HCT116 (cell line): ENCODE data around the gene FBXL17. TPM values are rescaled to one million over a fixed set of nuclear protein-coding genes. Genes with fewer than 3 reads are reported as not detected.

Experiments used
- ATAC-seq: fragments of 200-7000 bp; cut with Tn5 transposase; 2 replicates; pipeline ENCODE4 v1.9.1; 2020; ENCODE audit warnings: mild to moderate bottlenecking, moderate library complexity
- BruUV-seq: library from RNA; stranded (reverse); fragments of 400-500 nt; replicated peaks from 2 replicates; lab custom pipeline; 2021; lab: Mats Ljungman, UMichigan
- CTCF ChIA-PET: fragments of 300-600 bp; sonication (Branson Sonifier 250); formaldehyde crosslinking; loops from one replicate; lab custom pipeline; 2021; ENCODE audit warnings: antibody characterized with exemption; lab: Charles Lee
- POLR2A ChIA-PET: fragments of 300-600, 350-600 bp; sonication (Branson Sonifier 250); formaldehyde crosslinking; loops from one replicate; lab custom pipeline; 2021; ENCODE audit warnings: antibody characterized with exemption; lab: Charles Lee
- RAD21 ChIA-PET, 2 experiments: fragments of 300-600 bp; sonication (Branson Sonifier 250); formaldehyde crosslinking; loops; one replicate each; lab custom pipeline; 2023; ENCODE audit warnings: low total read pairs in 2 of 2; ENCODE audit not compliant: uncharacterized antibody in 2 of 2, unreplicated experiment in 2 of 2, low non-redundant PET in 1 of 2; lab: Charles Lee
- DNase-seq: peaks from one replicate; pipeline ENCODE4 v3.0.0-alpha.2; 2010; ENCODE audit warnings: low read depth, low spot score
- H2AFZ ChIP-seq: fragments of 200-600 bp; shearing (Covaris generic), sonication (generic); 2 replicates; pipeline ENCODE4 v1.6.1; 2017; ENCODE audit warnings: low read depth, mixed run types, mixed read lengths, antibody characterized with exemption, low read length; ENCODE audit not compliant: poor library complexity, severe bottlenecking
- H3K27ac ChIP-seq: 2 replicates; pipeline ENCODE4 v1.5.1; 2012; ENCODE audit warnings: low read depth, low read length
- H3K27me3 ChIP-seq: fragments of 200-600 bp; sonication (generic); 2 replicates; pipeline ENCODE4 v1.6.1; 2016; ENCODE audit warnings: mixed run types, low read length, mixed read lengths; ENCODE audit not compliant: insufficient read depth
- H3K36me3 ChIP-seq, 2 experiments: fragments of 200-500 bp in 1 of 2; fragments of 200-600 bp in 1 of 2; sonication (Bioruptor generic) in 1 of 2; sonication (generic) in 1 of 2; 2 replicates each; pipeline versions ENCODE4 v1.5.1 to v1.6.1; 2014 to 2016; ENCODE audit warnings: low read length in 2 of 2, inconsistent platforms in 1 of 2, mixed read lengths in 1 of 2, mixed run types in 1 of 2; ENCODE audit not compliant: insufficient read depth in 2 of 2, control insufficient read depth in 1 of 2
- H3K4me1 ChIP-seq, 2 experiments: fragments of 200-600 bp in 1 of 2; sonication (generic) in 1 of 2; 2 replicates each; pipeline versions ENCODE4 v1.5.1 to v1.6.1; 2012 to 2017; ENCODE audit warnings: low read length in 2 of 2, inconsistent platforms in 1 of 2, mild to moderate bottlenecking in 1 of 2, mixed read lengths in 1 of 2, mixed run types in 1 of 2, moderate library complexity in 1 of 2; ENCODE audit not compliant: insufficient read depth in 2 of 2, control insufficient read depth in 1 of 2
- H3K4me2 ChIP-seq: fragments of 200-600 bp; sonication (generic); 2 replicates; pipeline ENCODE4 v1.6.1; 2017; ENCODE audit warnings: mixed run types, low read length, mixed read lengths
- H3K4me3 ChIP-seq, 2 experiments: fragments of 200-600 bp in 1 of 2; sonication (generic) in 1 of 2; replicated peaks in 1 of 2; 2 replicates each; pipeline ENCODE4 v1.5.1; 2011 to 2016; ENCODE audit warnings: low read length in 2 of 2, control low read depth in 1 of 2, low read depth in 1 of 2, mild to moderate bottlenecking in 1 of 2, mixed read lengths in 1 of 2, mixed run types in 1 of 2
- H3K79me2 ChIP-seq: fragments of 200-600 bp; sonication (generic); 2 replicates; pipeline ENCODE4 v1.6.1; 2017; ENCODE audit warnings: mild to moderate bottlenecking, mixed run types, low read length, moderate library complexity, mixed read lengths; ENCODE audit not compliant: insufficient read depth
- H3K9ac ChIP-seq: fragments of 200-600 bp; sonication (generic); 2 replicates; pipeline ENCODE4 v1.6.1; 2016; ENCODE audit warnings: low read length, mixed read lengths
- H3K9me2 ChIP-seq: fragments of 200-600 bp; sonication (generic), shearing (Covaris generic); 2 replicates; pipeline ENCODE4 v1.6.1; 2017; ENCODE audit warnings: mixed run types, mild to moderate bottlenecking, moderate library complexity; ENCODE audit not compliant: insufficient read depth
- H3K9me3 ChIP-seq, 2 experiments: fragments of 200-500 bp in 1 of 2; fragments of 200-600 bp in 1 of 2; sonication (Bioruptor generic) in 1 of 2; sonication (generic) in 1 of 2; 2 replicates each; pipeline ENCODE4 v1.6.1; 2014 to 2017; ENCODE audit warnings: low read length in 2 of 2, mixed read lengths in 2 of 2, inconsistent platforms in 1 of 2, low read depth in 1 of 2, mild to moderate bottlenecking in 1 of 2, mixed run types in 1 of 2, moderate library complexity in 1 of 2; ENCODE audit not compliant: control insufficient read depth in 1 of 2, insufficient read depth in 1 of 2
- H4K20me1 ChIP-seq: fragments of 200-600 bp; sonication (generic), shearing (Covaris generic); 2 replicates; pipeline ENCODE4 v1.6.1; 2017; ENCODE audit warnings: mixed run types, mild to moderate bottlenecking, moderate library complexity; ENCODE audit not compliant: insufficient read depth
- CTCF ChIP-seq, 3 experiments: fragments of 200-600 bp in 1 of 3; sonication (generic) in 1 of 3; IDR thresholded peaks in 2 of 3; conservative IDR thresholded peaks in 1 of 3; 2 replicates each; pipeline ENCODE4 v1.5.1; 2012 to 2017; ENCODE audit warnings: low read depth in 2 of 3, low read length in 2 of 3, antibody characterized with exemption in 1 of 3, borderline replicate concordance in 1 of 3, control low read depth in 1 of 3, mild to moderate bottlenecking in 1 of 3, mixed read lengths in 1 of 3, mixed run types in 1 of 3, moderate library complexity in 1 of 3; ENCODE audit not compliant: insufficient read depth in 1 of 3
- EGR1 ChIP-seq: IDR thresholded peaks from 2 replicates; pipeline ENCODE4 v1.6.1; 2012; ENCODE audit warnings: low read depth
- ELF1 ChIP-seq: IDR thresholded peaks from 2 replicates; pipeline ENCODE4 v1.6.1; 2012; ENCODE audit warnings: low read depth, borderline replicate concordance
- EZH2 ChIP-seq: fragments of 200-600 bp; sonication (generic); IDR thresholded peaks from 2 replicates; pipeline ENCODE4 v1.6.1; 2017; ENCODE audit warnings: antibody characterized with exemption, mixed run types
- EZH2phosphoT487 ChIP-seq: fragments of 200-600 bp; IDR thresholded peaks from 2 replicates; pipeline ENCODE4 v1.6.1; 2018; ENCODE audit warnings: antibody characterized with exemption, borderline replicate concordance
- FOSL1 ChIP-seq: IDR thresholded peaks from 2 replicates; pipeline ENCODE4 v1.6.1; 2012; ENCODE audit warnings: low read depth
- JUND ChIP-seq: IDR thresholded peaks from 2 replicates; pipeline ENCODE4 v1.6.1; 2012
- POLR2A ChIP-seq: IDR thresholded peaks from 2 replicates; pipeline ENCODE4 v1.7.0; 2011; ENCODE audit warnings: borderline replicate concordance; ENCODE audit not compliant: insufficient read depth, insufficient read length; ENCODE audit errors: extremely low read depth
- RAD21 ChIP-seq: IDR thresholded peaks from 2 replicates; pipeline ENCODE4 v1.6.1; 2012; ENCODE audit warnings: low read depth, mild to moderate bottlenecking
- SIN3A ChIP-seq: IDR thresholded peaks from 2 replicates; pipeline ENCODE4 v1.6.1; 2012; ENCODE audit warnings: low read depth
- SP1 ChIP-seq: IDR thresholded peaks from 2 replicates; pipeline ENCODE4 v1.6.1; 2012; ENCODE audit warnings: low read depth
- SRF ChIP-seq: IDR thresholded peaks from 2 replicates; pipeline ENCODE4 v1.6.1; 2012; ENCODE audit warnings: low read depth
- TCF7L2 ChIP-seq: IDR thresholded peaks from 2 replicates; pipeline ENCODE4 v1.7.0; 2011; ENCODE audit warnings: borderline replicate concordance, inconsistent platforms; ENCODE audit not compliant: insufficient read depth, insufficient read length; ENCODE audit errors: extremely low read depth
- YY1 ChIP-seq: IDR thresholded peaks from 2 replicates; pipeline ENCODE4 v1.6.1; 2011; ENCODE audit warnings: low read length, low read depth, moderate library complexity, mild to moderate bottlenecking; ENCODE audit not compliant: insufficient replicate concordance; ENCODE audit errors: extremely low read depth
- ZBTB33 ChIP-seq: IDR thresholded peaks from 2 replicates; pipeline ENCODE4 v1.6.1; 2011; ENCODE audit warnings: mild to moderate bottlenecking, low read length, moderate library complexity; ENCODE audit not compliant: insufficient replicate concordance; ENCODE audit errors: extremely low read depth
- ZFX ChIP-seq: fragments of 450-650 bp; IDR thresholded peaks from 2 replicates; pipeline ENCODE4 v1.6.1; 2017
- ZNF274 ChIP-seq: fragments of 200-500 bp; sonication (Bioruptor generic); IDR thresholded peaks from 2 replicates; pipeline ENCODE4 v1.6.1; 2014; ENCODE audit warnings: mild to moderate bottlenecking, low read depth, low read length, inconsistent platforms
- intact Hi-C: fragments of 100-400 bp; cut with micrococcal nuclease; formaldehyde crosslinking; loops from 2 replicates; pipeline ENCODE4 v1.10.0; 2022
- total RNA-seq: library from RNA; stranded (reverse); gene quantifications from one replicate; pipeline ENCODE4 v1.2.1, GENCODE V29; 2021; ENCODE audit not compliant: unreplicated experiment

Gene FBXL17
- total RNA-seq, 1 experiment from 2014 or later: 9.4 TPM

- Histone ChIP-seq H3K79me2 (no peaks in the 10 kb centered on the region), H4K20me1 (no peaks in the 10 kb centered on the region), H2AFZ (no peak overlapping the region), H3K9me3 (no peaks in the 10 kb centered on the region), H3K9ac (no peak overlapping the region), H3K36me3 (no peaks in the 10 kb centered on the region), H3K4me3 (no peak overlapping the region), H3K9me2 (no peaks in the 10 kb centered on the region), H3K4me1 (no peaks in the 10 kb centered on the region), H3K27me3 (no peaks in the 10 kb centered on the region), H3K27ac (no peak overlapping the region), H3K4me2 (no peak overlapping the region)
- ATAC-seq (no peak), DNase-seq (no peak)
- POLR2A ChIA-PET: no interaction called here
- CTCF ChIA-PET: no interaction called here
- intact Hi-C loops: no loop called here
- TF ChIP-seq EZH2: no peak
- no peak for TF ChIP-seq ZNF274
- no peak for TF ChIP-seq EZH2phosphoT487
- no peak for TF ChIP-seq ZBTB33
- no peak for TF ChIP-seq SP1
- no TSS peak for BruUV-seq
- RAD21 ChIA-PET: no interaction called here
Measured at GRCh38 chr5:108356286-108356685, 25.6 kb downstream of the FBXL17 start.

- Histone ChIP-seq H3K27me3 (no peaks in the 10 kb centered on the region), H3K36me3 (no peaks in the 10 kb centered on the region), H4K20me1 (no peaks in the 10 kb centered on the region), H3K4me1 (no peaks in the 10 kb centered on the region), H2AFZ (no peak overlapping the region), H3K79me2 (no peaks in the 10 kb centered on the region), H3K9me3 (no peaks in the 10 kb centered on the region), H3K27ac (no peak overlapping the region), H3K9ac (no peak overlapping the region), H3K9me2 (no peaks in the 10 kb centered on the region), H3K4me3 (no peak overlapping the region), H3K4me2 (no peak overlapping the region)
- intact Hi-C loops: no loop called here
- RAD21 ChIA-PET: no interaction called here
- no TSS peak for BruUV-seq
- no peak for DNase-seq
- no peak for ATAC-seq
- POLR2A ChIA-PET: no interaction called here
- CTCF ChIA-PET: no interaction called here
- TF ChIP-seq ELF1 (no peak), EGR1 (no peak), YY1 (no peak), POLR2A (no peak), TCF7L2 (no peak), SIN3A (no peak), EZH2phosphoT487 (no peak), SP1 (no peak), FOSL1 (no peak), JUND (no peak), ZFX (no peak), SRF (no peak), CTCF (IDR thresholded peaks at IDR 0.05 in 2 of 3, conservative IDR thresholded peaks at IDR 0.05 in 1 of 3; ENCODE audit: borderline replicate concordance in 1 of 3, insufficient read depth in 1 of 3, low read depth in 2 of 3, low read length in 2 of 3) (no peak), RAD21 (no peak)
Measured at GRCh38 chr5:108353087-108353486, 28.8 kb downstream of the FBXL17 start.
